Rectal smooth muscle tissue (tissue), 1 donor: ENCODE results near the gene LONP2.
A peak's percentile ranks its signal among the peaks of the same experiment; 100 is the strongest.
"Not testable (repeated sequence)": the region's sequence is repeated elsewhere in the genome, so short reads cannot be mapped to it uniquely, and the experiment has no call there.

Experiments
- H3K27ac ChIP-seq: one replicate; pipeline ENCODE4 v1.7.0; 2013; ENCODE audit warnings: low read depth, low read length, inconsistent platforms
- H3K27me3 ChIP-seq: one replicate; pipeline ENCODE4 v1.7.0; 2013; ENCODE audit warnings: low read length; ENCODE audit not compliant: control insufficient read depth, insufficient read depth
- H3K36me3 ChIP-seq: one replicate; pipeline ENCODE4 v1.7.0; 2013; ENCODE audit warnings: low read length; ENCODE audit not compliant: control insufficient read depth, insufficient read depth
- H3K4me1 ChIP-seq: one replicate; pipeline ENCODE4 v1.7.0; 2013; ENCODE audit warnings: low read length; ENCODE audit not compliant: control insufficient read depth, insufficient read depth
- H3K4me3 ChIP-seq: one replicate; pipeline ENCODE4 v1.7.0; 2013; ENCODE audit warnings: low read length
- H3K9ac ChIP-seq: one replicate; pipeline ENCODE4 v1.7.0; 2013; ENCODE audit warnings: low read length

The LONP2 gene

GRCh38 chr16:48218473-48218872 lies 25.6 kb upstream of the LONP2 start:
- no peak overlapping the region for H3K9ac ChIP-seq
- H3K36me3 ChIP-seq: no peaks in the 10 kb centered on the region
- H3K4me3 ChIP-seq: no peak overlapping the region
- H3K4me1 ChIP-seq: no peaks in the 10 kb centered on the region
- no peak overlapping the region for H3K27ac ChIP-seq
- no peaks in the 10 kb centered on the region for H3K27me3 ChIP-seq

- Histone ChIP-seq H3K9ac (no peak overlapping the region), H3K27me3 (no peaks in the 10 kb centered on the region), H3K36me3 (no peaks in the 10 kb centered on the region), H3K4me3 (no peak overlapping the region), H3K27ac (no peak overlapping the region), H3K4me1 (no peaks in the 10 kb centered on the region)
Measured at GRCh38 chr16:48220891-48221290, 23.2 kb upstream of the LONP2 start.

GRCh38 chr16:48223490-48223889 lies 20.6 kb upstream of the LONP2 start:
- Histone ChIP-seq H3K4me1 (no peaks in the 10 kb centered on the region), H3K4me3 (no peak overlapping the region), H3K36me3 (no peaks in the 10 kb centered on the region), H3K27me3 (no peaks in the 10 kb centered on the region), H3K9ac (no peak overlapping the region), H3K27ac (no peak overlapping the region)

GRCh38 chr16:48225456-48225855 lies 18.6 kb upstream of the LONP2 start:
- H3K4me3 ChIP-seq: no peak overlapping the region
- no peak overlapping the region for H3K27ac ChIP-seq
- H3K4me1 ChIP-seq: no peaks in the 10 kb centered on the region
- H3K27me3 ChIP-seq: no peaks in the 10 kb centered on the region
- H3K36me3 ChIP-seq: no peaks in the 10 kb centered on the region
- H3K9ac ChIP-seq: no peak overlapping the region

GRCh38 chr16:48231727-48232492 lies 12.2 kb upstream of the LONP2 start:
- Histone ChIP-seq H3K36me3 (no peaks in the 10 kb centered on the region), H3K4me3 (no peak overlapping the region), H3K4me1 (no peaks in the 10 kb centered on the region), H3K27ac (no peak overlapping the region), H3K27me3 (no peaks in the 10 kb centered on the region), H3K9ac (no peak overlapping the region)

GRCh38 chr16:48232493-48233040 lies 11.5 kb upstream of the LONP2 start:
- no peaks in the 10 kb centered on the region for H3K4me1 ChIP-seq
- H3K9ac ChIP-seq: no peak overlapping the region
- H3K27me3 ChIP-seq: no peaks in the 10 kb centered on the region
- no peak overlapping the region for H3K4me3 ChIP-seq
- H3K36me3 ChIP-seq: no peaks in the 10 kb centered on the region
- no peak overlapping the region for H3K27ac ChIP-seq

- H3K4me1 ChIP-seq: no peaks in the 10 kb centered on the region
- H3K9ac ChIP-seq: no peak overlapping the region
- no peaks in the 10 kb centered on the region for H3K27me3 ChIP-seq
- no peaks in the 10 kb centered on the region for H3K36me3 ChIP-seq
- no peak overlapping the region for H3K27ac ChIP-seq
- H3K4me3 ChIP-seq: no peak overlapping the region
Measured at GRCh38 chr16:48234630-48235029, 9.5 kb upstream of the LONP2 start.

GRCh38 chr16:48235058-48235555 lies 9.0 kb upstream of the LONP2 start:
- no peaks in the 10 kb centered on the region for H3K27me3 ChIP-seq
- H3K9ac ChIP-seq: no peak overlapping the region
- H3K4me1 ChIP-seq: no peaks in the 10 kb centered on the region
- H3K36me3 ChIP-seq: no peaks in the 10 kb centered on the region
- H3K27ac ChIP-seq: no peak overlapping the region
- no peak overlapping the region for H3K4me3 ChIP-seq

- H3K27ac ChIP-seq: no peak overlapping the region
- H3K9ac ChIP-seq: no peak overlapping the region
- no peaks in the 10 kb centered on the region for H3K36me3 ChIP-seq
- H3K4me1 ChIP-seq: no peaks in the 10 kb centered on the region
- no peaks in the 10 kb centered on the region for H3K27me3 ChIP-seq
- no peak overlapping the region for H3K4me3 ChIP-seq
Measured at GRCh38 chr16:48235556-48236136, 8.5 kb upstream of the LONP2 start.

GRCh38 chr16:48236286-48236685 lies 7.8 kb upstream of the LONP2 start:
- Histone ChIP-seq H3K36me3 (no peaks in the 10 kb centered on the region), H3K9ac (no peak overlapping the region), H3K27ac (no peak overlapping the region), H3K27me3 (no peaks in the 10 kb centered on the region), H3K4me3 (no peak overlapping the region), H3K4me1 (no peaks in the 10 kb centered on the region)

- H3K9ac ChIP-seq, H3K36me3 ChIP-seq, H3K4me1 ChIP-seq, H3K27ac ChIP-seq, H3K27me3 ChIP-seq, H3K4me3 ChIP-seq: not testable (repeated sequence)
Measured at GRCh38 chr16:48240147-48240546, 4.0 kb upstream of the LONP2 start.

- Histone ChIP-seq H3K27ac (peak overlapping the region; percentile 75), H3K4me1 (peaks cover 10% of the 10 kb centered on the region)
Measured at GRCh38 chr16:48244863-48245195, 729 bp downstream of the LONP2 start.

GRCh38 chr16:48246066-48246465 lies 2.0 kb downstream of the LONP2 start:
- H3K27ac ChIP-seq: no peak overlapping the region
- H3K27me3 ChIP-seq: no peaks in the 10 kb centered on the region
- no peak overlapping the region for H3K9ac ChIP-seq
- H3K4me3 ChIP-seq: no peak overlapping the region
- H3K4me1 ChIP-seq: peaks cover 10% of the 10 kb centered on the region
- no peaks in the 10 kb centered on the region for H3K36me3 ChIP-seq

More at GRCh38 chr16:48244863-48245195, 729 bp downstream of the LONP2 start:
- no peaks in the 10 kb centered on the region for H3K27me3 ChIP-seq
- H3K9ac ChIP-seq: peak overlapping the region; percentile 89
- no peaks in the 10 kb centered on the region for H3K36me3 ChIP-seq
- H3K4me3 ChIP-seq: peak overlapping the region; percentile 91
